ENCODE results near the gene ARHGAP45. TPM values are rescaled to one million over a fixed set of nuclear protein-coding genes. Genes with fewer than 3 reads are reported as not detected.

Gene ARHGAP45
- total and polyA plus RNA-seq, 9 of the 15 experiments (the other 6 are each of a cell fraction or from before 2014, with no cell fraction given) = 0.08 to 22.1 (median 4.2) TPM

GRCh38 chr19:1112268-1113029 is 45.5 kb downstream of the ARHGAP45 start (continued):
- TF ChIP-seq HNRNPL (IDR thresholded peaks at IDR 0.05; ENCODE audit: low read depth, low read length) (0 out of 2 replicates have a peak, but pooled peaks have one; percentile 72), ZNF655 (CRISPR knock-in tag; IDR thresholded peaks at IDR 0.05) (no peak), THAP12 (CRISPR knock-in tag; IDR thresholded peaks at IDR 0.05) (peak; percentile 45; the same call in 1 of the 2 replicates), ZNF740 (CRISPR knock-in tag; IDR thresholded peaks at IDR 0.05) (no peak), ZNF740 (tag; IDR thresholded peaks at IDR 0.05) (peak in 1 of 2 experiments; percentile 50; a peak in 1 of 4 replicates), L3MBTL2 (IDR thresholded peaks at IDR 0.05) (peak; percentile 74), ZFX (CRISPR knock-in tag; IDR thresholded peaks at IDR 0.05) (peak; percentile 73), CXXC5 (CRISPR knock-in tag; IDR thresholded peaks at IDR 0.05) (peak; percentile 64), POLR2B (IDR thresholded peaks at IDR 0.05; ENCODE audit: low read depth, partially characterized antibody) (peak; percentile 17), MNT (conservative IDR thresholded peaks at IDR 0.05) (peak in 1 of 2 experiments; percentile 75; a peak in 2 of 4 replicates), GABPB2 (CRISPR knock-in tag; conservative IDR thresholded peaks at IDR 0.05) (no peak), ETV1 (tag; conservative IDR thresholded peaks at IDR 0.05; ENCODE audit: low read depth) (no peak), SUPT5H (IDR thresholded peaks at IDR 0.05) (peak; percentile 41)
- TF ChIP-seq, protein P1, sequence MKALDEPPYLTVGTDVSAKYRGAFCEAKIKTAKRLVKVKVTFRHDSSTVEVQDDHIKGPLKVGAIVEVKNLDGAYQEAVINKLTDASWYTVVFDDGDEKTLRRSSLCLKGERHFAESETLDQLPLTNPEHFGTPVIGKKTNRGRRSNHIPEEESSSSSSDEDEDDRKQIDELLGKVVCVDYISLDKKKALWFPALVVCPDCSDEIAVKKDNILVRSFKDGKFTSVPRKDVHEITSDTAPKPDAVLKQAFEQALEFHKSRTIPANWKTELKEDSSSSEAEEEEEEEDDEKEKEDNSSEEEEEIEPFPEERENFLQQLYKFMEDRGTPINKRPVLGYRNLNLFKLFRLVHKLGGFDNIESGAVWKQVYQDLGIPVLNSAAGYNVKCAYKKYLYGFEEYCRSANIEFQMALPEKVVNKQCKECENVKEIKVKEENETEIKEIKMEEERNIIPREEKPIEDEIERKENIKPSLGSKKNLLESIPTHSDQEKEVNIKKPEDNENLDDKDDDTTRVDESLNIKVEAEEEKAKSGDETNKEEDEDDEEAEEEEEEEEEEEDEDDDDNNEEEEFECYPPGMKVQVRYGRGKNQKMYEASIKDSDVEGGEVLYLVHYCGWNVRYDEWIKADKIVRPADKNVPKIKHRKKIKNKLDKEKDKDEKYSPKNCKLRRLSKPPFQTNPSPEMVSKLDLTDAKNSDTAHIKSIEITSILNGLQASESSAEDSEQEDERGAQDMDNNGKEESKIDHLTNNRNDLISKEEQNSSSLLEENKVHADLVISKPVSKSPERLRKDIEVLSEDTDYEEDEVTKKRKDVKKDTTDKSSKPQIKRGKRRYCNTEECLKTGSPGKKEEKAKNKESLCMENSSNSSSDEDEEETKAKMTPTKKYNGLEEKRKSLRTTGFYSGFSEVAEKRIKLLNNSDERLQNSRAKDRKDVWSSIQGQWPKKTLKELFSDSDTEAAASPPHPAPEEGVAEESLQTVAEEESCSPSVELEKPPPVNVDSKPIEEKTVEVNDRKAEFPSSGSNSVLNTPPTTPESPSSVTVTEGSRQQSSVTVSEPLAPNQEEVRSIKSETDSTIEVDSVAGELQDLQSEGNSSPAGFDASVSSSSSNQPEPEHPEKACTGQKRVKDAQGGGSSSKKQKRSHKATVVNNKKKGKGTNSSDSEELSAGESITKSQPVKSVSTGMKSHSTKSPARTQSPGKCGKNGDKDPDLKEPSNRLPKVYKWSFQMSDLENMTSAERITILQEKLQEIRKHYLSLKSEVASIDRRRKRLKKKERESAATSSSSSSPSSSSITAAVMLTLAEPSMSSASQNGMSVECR (CRISPR knock-in tag; IDR thresholded peaks at IDR 0.05) = peak; percentile 70; the same call in 1 of the 2 replicates
